ENCODE results near the gene ZPBP2.

The ZPBP2 gene

DNA sequence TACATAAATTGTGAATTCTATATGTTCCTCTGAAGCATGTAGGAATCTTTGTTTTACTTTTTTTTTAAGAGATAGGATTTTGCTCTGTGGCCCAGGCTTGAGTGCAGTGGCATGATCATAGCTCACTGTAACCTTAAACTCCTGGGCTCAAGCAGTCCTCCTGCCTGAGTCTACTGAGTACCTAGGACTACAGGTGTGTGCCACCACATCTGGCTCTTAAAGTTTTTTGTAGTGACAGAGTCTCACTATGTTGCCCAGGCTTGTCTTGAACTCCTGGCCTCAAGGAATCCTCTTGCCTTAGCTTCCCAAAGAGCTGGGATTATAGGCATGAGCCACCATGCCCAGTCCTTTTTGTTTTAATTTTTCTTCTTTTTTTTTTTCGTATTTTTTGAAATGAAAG is 29.2 kb upstream of the ZPBP2 start:
- Histone ChIP-seq H3K4me1 (ENCODE audit: control insufficient read depth, insufficient read depth, low read length) (no peaks in the 10 kb centered on the region), H3K27ac (ENCODE audit: extremely low read depth, low read depth, low read length) (no peak overlapping the region), H3K4me3 (ENCODE audit: low read depth, low read length) (no peak overlapping the region), H3K9me3 (ENCODE audit: control insufficient read depth, insufficient read depth, low read depth, low read length) (no peaks in the 10 kb centered on the region), H3K36me3 (ENCODE audit: control insufficient read depth in 2 of 2, insufficient read depth in 1 of 2, low read length in 2 of 2) (no peaks in the 10 kb centered on the region)
- ChIA-PET POLR2A (no interaction called here), CTCF (no interaction called here)
- TF ChIP-seq FEZF1 (tag by site-specific recombination; IDR thresholded peaks at IDR 0.05) (no peak), ZXDB (tag by site-specific recombination; IDR thresholded peaks at IDR 0.05) (no peak), ZNF155 (tag by site-specific recombination; IDR thresholded peaks at IDR 0.05) (no peak), ZNF23 (tag by site-specific recombination; IDR thresholded peaks at IDR 0.05; ENCODE audit: borderline replicate concordance) (no peak), ZNF175 (tag by site-specific recombination; IDR thresholded peaks at IDR 0.05) (no peak), ZNF394 (tag by site-specific recombination; IDR thresholded peaks at IDR 0.05; ENCODE audit: borderline replicate concordance) (no peak), ZSCAN23 (tag by site-specific recombination; IDR thresholded peaks at IDR 0.05) (no peak), ZNF521 (tag by site-specific recombination; IDR thresholded peaks at IDR 0.05) (no peak), RBAK (tag by site-specific recombination; IDR thresholded peaks at IDR 0.05) (no peak), ZNF157 (tag by site-specific recombination; IDR thresholded peaks at IDR 0.05) (no peak)
- TF ChIP-seq, protein P1, sequence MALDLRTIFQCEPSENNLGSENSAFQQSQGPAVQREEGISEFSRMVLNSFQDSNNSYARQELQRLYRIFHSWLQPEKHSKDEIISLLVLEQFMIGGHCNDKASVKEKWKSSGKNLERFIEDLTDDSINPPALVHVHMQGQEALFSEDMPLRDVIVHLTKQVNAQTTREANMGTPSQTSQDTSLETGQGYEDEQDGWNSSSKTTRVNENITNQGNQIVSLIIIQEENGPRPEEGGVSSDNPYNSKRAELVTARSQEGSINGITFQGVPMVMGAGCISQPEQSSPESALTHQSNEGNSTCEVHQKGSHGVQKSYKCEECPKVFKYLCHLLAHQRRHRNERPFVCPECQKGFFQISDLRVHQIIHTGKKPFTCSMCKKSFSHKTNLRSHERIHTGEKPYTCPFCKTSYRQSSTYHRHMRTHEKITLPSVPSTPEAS (tag by site-specific recombination; IDR thresholded peaks at IDR 0.05) = no peak
- TF ChIP-seq, protein P2, sequence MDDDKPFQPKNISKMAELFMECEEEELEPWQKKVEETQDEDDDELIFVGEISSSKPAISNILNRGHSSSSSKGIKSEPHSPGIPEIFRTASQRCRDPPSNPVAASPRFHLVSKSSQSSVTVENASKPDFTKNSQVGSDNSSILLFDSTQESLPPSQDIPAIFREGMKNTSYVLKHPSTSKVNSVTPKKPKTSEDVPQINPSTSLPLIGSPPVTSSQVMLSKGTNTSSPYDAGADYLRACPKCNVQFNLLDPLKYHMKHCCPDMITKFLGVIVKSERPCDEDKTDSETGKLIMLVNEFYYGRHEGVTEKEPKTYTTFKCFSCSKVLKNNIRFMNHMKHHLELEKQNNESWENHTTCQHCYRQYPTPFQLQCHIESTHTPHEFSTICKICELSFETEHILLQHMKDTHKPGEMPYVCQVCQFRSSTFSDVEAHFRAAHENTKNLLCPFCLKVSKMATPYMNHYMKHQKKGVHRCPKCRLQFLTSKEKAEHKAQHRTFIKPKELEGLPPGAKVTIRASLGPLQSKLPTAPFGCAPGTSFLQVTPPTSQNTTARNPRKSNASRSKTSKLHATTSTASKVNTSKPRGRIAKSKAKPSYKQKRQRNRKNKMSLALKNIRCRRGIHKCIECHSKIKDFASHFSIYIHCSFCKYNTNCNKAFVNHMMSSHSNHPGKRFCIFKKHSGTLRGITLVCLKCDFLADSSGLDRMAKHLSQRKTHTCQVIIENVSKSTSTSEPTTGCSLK (tag by site-specific recombination; IDR thresholded peaks at IDR 0.05) = no peak

DNA sequence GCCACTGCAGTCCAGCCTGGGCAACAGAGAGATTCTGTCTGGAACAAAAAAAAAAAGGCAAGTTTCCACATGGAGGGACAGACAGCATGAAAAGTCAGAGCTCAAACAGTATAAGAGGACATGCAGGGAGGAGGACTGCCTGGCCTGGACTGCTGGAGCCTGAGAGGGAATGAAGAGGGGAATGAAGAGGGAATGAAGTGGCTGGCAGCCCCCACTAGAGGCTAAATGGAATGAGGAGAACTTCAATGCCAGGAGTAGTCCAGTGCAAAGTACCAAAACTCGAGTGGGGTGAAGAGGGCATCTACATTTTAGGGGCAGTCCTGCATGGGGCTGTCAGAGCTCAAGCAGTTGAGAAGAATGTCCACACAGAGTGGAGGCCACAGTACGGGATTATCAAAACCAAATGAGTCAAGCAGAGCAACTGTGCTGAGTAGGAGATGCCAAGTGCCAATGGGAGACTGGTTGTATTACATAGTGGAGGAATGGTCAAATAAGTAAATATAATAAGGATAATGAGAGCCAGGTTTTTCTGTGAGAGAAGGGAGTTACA is 26.8 kb upstream of the ZPBP2 start:
- POLR2A ChIA-PET = interaction anchor here (0.8 kb wide), 1 partner anchor 77 kb away, joined by 3 read pairs; no protein-coding TSS in a partner anchor
- Histone ChIP-seq H3K27ac (ENCODE audit: extremely low read depth, low read depth, low read length) (no peak overlapping the region), H3K4me1 (ENCODE audit: control insufficient read depth, insufficient read depth, low read length) (peaks cover 7% of the 10 kb centered on the region), H3K36me3 (ENCODE audit: control insufficient read depth in 2 of 2, insufficient read depth in 1 of 2, low read length in 2 of 2) (no peaks in the 10 kb centered on the region), H3K9me3 (ENCODE audit: control insufficient read depth, insufficient read depth, low read depth, low read length) (no peaks in the 10 kb centered on the region), H3K4me3 (ENCODE audit: low read depth, low read length) (no peak overlapping the region)
- TF ChIP-seq, protein P3, sequence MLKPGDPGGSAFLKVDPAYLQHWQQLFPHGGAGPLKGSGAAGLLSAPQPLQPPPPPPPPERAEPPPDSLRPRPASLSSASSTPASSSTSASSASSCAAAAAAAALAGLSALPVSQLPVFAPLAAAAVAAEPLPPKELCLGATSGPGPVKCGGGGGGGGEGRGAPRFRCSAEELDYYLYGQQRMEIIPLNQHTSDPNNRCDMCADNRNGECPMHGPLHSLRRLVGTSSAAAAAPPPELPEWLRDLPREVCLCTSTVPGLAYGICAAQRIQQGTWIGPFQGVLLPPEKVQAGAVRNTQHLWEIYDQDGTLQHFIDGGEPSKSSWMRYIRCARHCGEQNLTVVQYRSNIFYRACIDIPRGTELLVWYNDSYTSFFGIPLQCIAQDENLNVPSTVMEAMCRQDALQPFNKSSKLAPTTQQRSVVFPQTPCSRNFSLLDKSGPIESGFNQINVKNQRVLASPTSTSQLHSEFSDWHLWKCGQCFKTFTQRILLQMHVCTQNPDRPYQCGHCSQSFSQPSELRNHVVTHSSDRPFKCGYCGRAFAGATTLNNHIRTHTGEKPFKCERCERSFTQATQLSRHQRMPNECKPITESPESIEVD (tag by site-specific recombination; IDR thresholded peaks at IDR 0.05) = no peak
- TF ChIP-seq, protein P4, sequence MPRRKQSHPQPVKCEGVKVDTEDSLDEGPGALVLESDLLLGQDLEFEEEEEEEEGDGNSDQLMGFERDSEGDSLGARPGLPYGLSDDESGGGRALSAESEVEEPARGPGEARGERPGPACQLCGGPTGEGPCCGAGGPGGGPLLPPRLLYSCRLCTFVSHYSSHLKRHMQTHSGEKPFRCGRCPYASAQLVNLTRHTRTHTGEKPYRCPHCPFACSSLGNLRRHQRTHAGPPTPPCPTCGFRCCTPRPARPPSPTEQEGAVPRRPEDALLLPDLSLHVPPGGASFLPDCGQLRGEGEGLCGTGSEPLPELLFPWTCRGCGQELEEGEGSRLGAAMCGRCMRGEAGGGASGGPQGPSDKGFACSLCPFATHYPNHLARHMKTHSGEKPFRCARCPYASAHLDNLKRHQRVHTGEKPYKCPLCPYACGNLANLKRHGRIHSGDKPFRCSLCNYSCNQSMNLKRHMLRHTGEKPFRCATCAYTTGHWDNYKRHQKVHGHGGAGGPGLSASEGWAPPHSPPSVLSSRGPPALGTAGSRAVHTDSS (tag by site-specific recombination; IDR thresholded peaks at IDR 0.05) = no peak
- TF ChIP-seq ZNF155 (tag by site-specific recombination; IDR thresholded peaks at IDR 0.05) (no peak), ZNF335 (tag by site-specific recombination; conservative IDR thresholded peaks at IDR 0.05) (no peak), ZNF473 (tag by site-specific recombination; IDR thresholded peaks at IDR 0.05) (no peak), BCL11B (tag by site-specific recombination; IDR thresholded peaks at IDR 0.05; ENCODE audit: low read depth) (no peak)
- CTCF ChIA-PET = interaction anchor here (0.7 kb wide), 1 partner anchor 55 kb away, joined by 3 read pairs; no protein-coding TSS in a partner anchor
